ENCODE data around the gene AVPR1B. TPM values are rescaled to one million over a fixed set of nuclear protein-coding genes. Genes with fewer than 3 reads are reported as not detected.

The AVPR1B gene
- total RNA-seq, 1 experiment from 2014 or later: not detected

DNA sequence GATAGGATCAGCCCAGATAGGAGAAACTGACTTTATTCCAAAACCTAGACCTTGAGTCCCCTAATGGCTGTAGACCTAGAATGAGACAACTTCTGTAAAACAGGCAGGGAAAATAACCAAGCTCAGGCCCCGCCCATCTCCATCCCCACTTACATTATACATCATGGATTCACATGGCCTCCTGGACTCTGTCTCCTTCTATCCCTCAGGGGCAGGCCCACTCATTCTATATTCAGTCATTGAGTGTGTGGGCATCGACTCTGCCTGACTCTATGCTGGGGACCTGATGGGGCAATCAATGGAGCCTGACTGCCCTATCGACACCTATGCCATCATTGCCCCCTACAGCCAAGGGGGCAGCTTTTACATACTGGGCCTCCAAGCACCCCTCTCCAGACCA lies 6.4 kb downstream of the AVPR1B start:
- H4K5ac ChIP-seq (ENCODE audit: insufficient read length, low read depth, low read length): no peak overlapping the region
- H3K4ac ChIP-seq (ENCODE audit: low read depth, low read length): no peak overlapping the region
- H4K91ac ChIP-seq (ENCODE audit: insufficient read length, low read depth, low read length): no peak overlapping the region
- no peak overlapping the region for H2BK20ac ChIP-seq (ENCODE audit: low read depth, low read length, poor library complexity, severe bottlenecking)
- H3K23me2 ChIP-seq (ENCODE audit: insufficient read length, low read depth, low read length, poor library complexity, severe bottlenecking): no peaks in the 10 kb centered on the region
- peaks cover 0 to 2% of the 10 kb centered on the region in 2 experiments; a peak in 2 of 4 replicates for H3K4me1 Mint-ChIP-seq
- no peak overlapping the region for H2AK5ac ChIP-seq (ENCODE audit: insufficient read length, low read length)
- no peaks in the 10 kb centered on the region for H3K4me1 ChIP-seq (ENCODE audit: insufficient read depth, low read length)
- no peaks in the 10 kb centered on the region for H3K27me3 ChIP-seq (ENCODE audit: insufficient read depth, low read length)
- H4K8ac ChIP-seq (replicated peaks; ENCODE audit: insufficient read length, low read depth, low read length): no peak overlapping the region
- TF ChIP-seq, protein P1, sequence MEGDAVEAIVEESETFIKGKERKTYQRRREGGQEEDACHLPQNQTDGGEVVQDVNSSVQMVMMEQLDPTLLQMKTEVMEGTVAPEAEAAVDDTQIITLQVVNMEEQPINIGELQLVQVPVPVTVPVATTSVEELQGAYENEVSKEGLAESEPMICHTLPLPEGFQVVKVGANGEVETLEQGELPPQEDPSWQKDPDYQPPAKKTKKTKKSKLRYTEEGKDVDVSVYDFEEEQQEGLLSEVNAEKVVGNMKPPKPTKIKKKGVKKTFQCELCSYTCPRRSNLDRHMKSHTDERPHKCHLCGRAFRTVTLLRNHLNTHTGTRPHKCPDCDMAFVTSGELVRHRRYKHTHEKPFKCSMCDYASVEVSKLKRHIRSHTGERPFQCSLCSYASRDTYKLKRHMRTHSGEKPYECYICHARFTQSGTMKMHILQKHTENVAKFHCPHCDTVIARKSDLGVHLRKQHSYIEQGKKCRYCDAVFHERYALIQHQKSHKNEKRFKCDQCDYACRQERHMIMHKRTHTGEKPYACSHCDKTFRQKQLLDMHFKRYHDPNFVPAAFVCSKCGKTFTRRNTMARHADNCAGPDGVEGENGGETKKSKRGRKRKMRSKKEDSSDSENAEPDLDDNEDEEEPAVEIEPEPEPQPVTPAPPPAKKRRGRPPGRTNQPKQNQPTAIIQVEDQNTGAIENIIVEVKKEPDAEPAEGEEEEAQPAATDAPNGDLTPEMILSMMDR (conservative IDR thresholded peaks at IDR 0.05): no peak
- no peak overlapping the region for H3K4me3 Mint-ChIP-seq
- peaks cover 25% of the 10 kb centered on the region for H3K27me3 Mint-ChIP-seq (ENCODE audit: low read depth)
- H3K56ac ChIP-seq (ENCODE audit: insufficient read length, low read depth, low read length): no peak overlapping the region
- H2BK15ac ChIP-seq (ENCODE audit: low read depth, low read length): no peak overlapping the region
- no peaks in the 10 kb centered on the region for H3K9me3 ChIP-seq (ENCODE audit: control insufficient read depth, low read depth, low read length)
- no peaks in the 10 kb centered on the region for H3K9me3 Mint-ChIP-seq
- H3K14ac ChIP-seq (ENCODE audit: insufficient read depth, low read length): no peak overlapping the region
- H2BK5ac ChIP-seq (ENCODE audit: insufficient read length, low read length): no peak overlapping the region
- no peak overlapping the region for H3K27ac ChIP-seq (ENCODE audit: insufficient read length, low read depth, low read length)
- no peak overlapping the region for H3K18ac ChIP-seq (ENCODE audit: insufficient read length, low read depth, low read length)
- no peaks in the 10 kb centered on the region for H3K79me1 ChIP-seq (ENCODE audit: insufficient read depth, low read depth, low read length, poor library complexity, severe bottlenecking)
- no peak overlapping the region for H3T11ph ChIP-seq (ENCODE audit: low read length)
- H4K20me1 ChIP-seq (ENCODE audit: control insufficient read depth, insufficient read depth, insufficient read length): no peaks in the 10 kb centered on the region
- H3K23ac ChIP-seq (ENCODE audit: insufficient read length, low read depth, low read length): no peak overlapping the region
- H3K9ac ChIP-seq (ENCODE audit: extremely low read depth, insufficient read length, low read length): no peak overlapping the region
- H3K27ac Mint-ChIP-seq: no peak overlapping the region
- H2BK12ac ChIP-seq (ENCODE audit: insufficient read length, low read depth, low read length): no peak overlapping the region
- no peaks in the 10 kb centered on the region for H3K79me2 ChIP-seq (ENCODE audit: insufficient read depth, low read length)
- DNase-seq: no peak
- H3K4me2 ChIP-seq (ENCODE audit: insufficient read depth, insufficient read length, low read length): no peak overlapping the region
- no CpG with 5 or more reads among the region's 3 CpGs for WGBS (ENCODE audit: extremely low coverage, insufficient read length, low lambda C conversion rate)
- H3K36me3 Mint-ChIP-seq (ENCODE audit: insufficient read depth in 1 of 3, low read depth in 3 of 3): no peaks in the 10 kb centered on the region
- no peak overlapping the region for H2BK120ac ChIP-seq (ENCODE audit: low read depth, low read length, poor library complexity, severe bottlenecking)
- H2AFZ ChIP-seq (ENCODE audit: low read length): no peak overlapping the region
